NCI-H187 (cell line): ENCODE results near the gene ZNF605.
A peak's percentile ranks its signal among the peaks of the same experiment; 100 is the strongest.
"Not testable (repeated sequence)": the region's sequence is repeated elsewhere in the genome, so short reads cannot be mapped to it uniquely, and the experiment has no call there.

Experiments used
- DNase-seq, 2 experiments: peaks; one replicate each; lab custom pipeline; 2025; lab: John Stamatoyannopoulos, UW

ZNF605 gene

GRCh38 chr12:132948146-132949066, 7.7 kb downstream of the ZNF605 start:
- no peak for DNase-seq

GRCh38 chr12:132946246-132946820, 9.8 kb downstream of the ZNF605 start:
- no peak for DNase-seq

GRCh38 chr12:132945806-132946205, 10.3 kb downstream of the ZNF605 start:
- DNase-seq: no peak

- no peak for DNase-seq
Measured at GRCh38 chr12:132942611-132943010, 13.5 kb downstream of the ZNF605 start.

- DNase-seq: no peak
Measured at GRCh38 chr12:132941336-132941954, 14.7 kb downstream of the ZNF605 start.

GRCh38 chr12:132940071-132940719, 15.9 kb downstream of the ZNF605 start:
- no peak for DNase-seq

GRCh38 chr12:132938807-132939206, 17.3 kb downstream of the ZNF605 start:
- not testable (repeated sequence) for DNase-seq

- no peak for DNase-seq
Measured at GRCh38 chr12:132937476-132937875, 18.6 kb downstream of the ZNF605 start.

- not testable (repeated sequence) for DNase-seq
Measured at GRCh38 chr12:132936921-132937320, 19.2 kb downstream of the ZNF605 start.

- DNase-seq: no peak
Measured at GRCh38 chr12:132936163-132936562, 19.9 kb downstream of the ZNF605 start.

GRCh38 chr12:132926415-132926833, 29.7 kb downstream of the ZNF605 start:
- DNase-seq: no peak

- no peak for DNase-seq
Measured at GRCh38 chr12:132925597-132926414, 30.3 kb downstream of the ZNF605 start.

- DNase-seq: no peak
Measured at GRCh38 chr12:132924356-132924755, 31.8 kb downstream of the ZNF605 start.

GRCh38 chr12:132923356-132923909, 32.7 kb downstream of the ZNF605 start:
- DNase-seq: no peak

GRCh38 chr12:132922676-132923075, 33.4 kb downstream of the ZNF605 start:
- no peak for DNase-seq

- DNase-seq: no peak
Measured at GRCh38 chr12:132921685-132922084, 34.4 kb downstream of the ZNF605 start.

- DNase-seq: no peak
Measured at GRCh38 chr12:132918680-132919079, 37.4 kb downstream of the ZNF605 start.

- no peak for DNase-seq
Measured at GRCh38 chr12:132909030-132909368, 47.1 kb downstream of the ZNF605 start.

- peak; percentile 97 to 98 for DNase-seq
Measured at GRCh38 chr12:132908145-132909029, 47.7 kb downstream of the ZNF605 start.

GRCh38 chr12:132907789-132908144, 48.3 kb downstream of the ZNF605 start:
- DNase-seq: not testable (repeated sequence)
